Islet of Langerhans (tissue), 1 donor: ENCODE measurements around the gene CAMTA1.
"Not testable (repeated sequence)": the region's sequence is repeated elsewhere in the genome, so short reads cannot be mapped to it uniquely, and the experiment has no call there.

Source experiments
- FAIRE-seq: peaks from one replicate; lab custom pipeline; 2011; peaks lifted over from hg19 to GRCh38; lab: Jason Lieb, UNC

The CAMTA1 gene

DNA sequence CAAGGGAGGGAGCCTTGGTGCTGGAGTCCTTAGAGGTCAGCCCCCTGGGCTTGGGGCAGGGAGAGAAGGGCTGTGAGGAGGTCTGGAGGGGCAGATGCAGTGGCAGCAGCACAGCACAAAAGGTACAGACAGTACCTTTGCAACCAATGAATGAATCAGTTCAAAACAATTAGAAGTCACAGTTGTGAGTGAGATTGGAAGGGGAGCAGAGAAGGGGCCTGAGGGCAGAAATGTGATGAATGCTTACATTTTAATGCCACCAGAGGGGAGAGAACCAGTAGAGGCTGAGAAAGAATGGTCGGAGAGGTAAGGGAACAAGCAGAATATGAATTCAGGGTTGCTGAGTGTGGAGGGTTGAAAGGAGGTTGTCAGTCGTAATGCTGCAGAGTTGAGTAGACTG, 24.2 kb downstream of the CAMTA1 start:
- no peak for FAIRE-seq

DNA sequence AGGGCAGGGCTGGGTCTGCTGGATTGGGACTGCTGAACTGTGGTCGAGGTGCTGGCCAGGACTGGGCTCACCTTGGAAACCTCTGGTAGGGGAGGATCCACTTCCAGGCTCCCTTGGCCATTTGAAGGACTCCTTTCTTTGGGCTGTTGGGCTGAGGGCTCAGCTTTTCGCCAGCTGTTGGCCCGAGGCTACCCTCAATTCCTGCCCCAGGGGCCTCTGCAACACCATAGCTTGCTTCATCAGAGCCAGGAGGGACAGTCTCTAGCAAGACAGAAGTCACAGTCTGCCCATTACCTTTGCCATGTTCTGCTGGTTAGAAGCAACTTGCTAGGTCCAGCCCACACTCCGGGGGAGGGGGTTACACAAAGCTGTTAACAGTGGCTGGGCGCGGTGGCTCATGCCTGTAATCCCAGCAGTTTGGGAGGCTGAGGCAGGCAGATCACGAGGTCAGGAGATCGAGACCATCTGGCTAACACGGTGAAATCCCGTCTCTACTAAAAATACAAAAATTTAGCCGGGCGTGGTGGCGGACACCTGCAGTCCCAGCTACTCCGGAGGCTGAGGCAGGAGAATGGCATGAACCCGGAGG, 25.0 kb downstream of the CAMTA1 start:
- not testable (repeated sequence) for FAIRE-seq

DNA sequence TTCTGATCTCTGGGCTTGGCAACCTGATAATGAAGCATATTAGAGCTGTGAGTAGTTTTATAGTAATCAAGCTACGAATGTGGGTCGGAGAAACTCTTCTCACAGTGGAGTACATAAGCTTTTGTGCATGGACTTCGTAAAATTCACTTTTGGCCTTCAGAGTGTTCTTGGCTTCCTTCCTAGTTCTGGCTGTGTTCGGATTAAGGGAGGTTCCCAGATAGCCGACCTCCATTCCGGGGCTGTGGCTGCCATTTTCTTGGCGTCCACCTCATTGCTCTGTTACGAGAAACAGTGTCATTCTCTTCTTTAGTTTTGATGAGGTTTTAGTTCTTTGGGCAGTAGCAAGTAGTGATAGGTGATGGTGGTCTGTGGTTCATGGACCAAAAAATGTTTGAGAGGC, 26.3 kb downstream of the CAMTA1 start:
- no peak for FAIRE-seq

DNA sequence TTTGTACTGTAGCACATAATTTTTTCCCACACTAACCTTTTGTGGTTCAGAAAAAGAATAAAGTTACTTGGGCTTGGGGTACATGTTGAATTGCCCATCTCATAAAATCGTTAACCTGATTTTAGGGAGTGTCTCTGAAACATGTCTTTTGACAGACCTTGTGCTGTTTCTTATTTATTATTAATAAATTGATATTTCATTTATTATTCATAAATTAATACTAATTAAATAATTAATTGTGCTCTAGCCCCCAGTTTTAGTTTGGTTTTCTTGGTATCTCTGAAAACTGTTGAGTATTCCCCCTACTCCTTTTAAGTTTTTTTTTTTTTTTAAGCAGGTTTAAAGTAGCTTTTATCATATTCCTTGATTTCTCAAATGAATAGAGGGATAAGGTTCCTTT, 27.9 kb downstream of the CAMTA1 start:
- FAIRE-seq = no peak

DNA sequence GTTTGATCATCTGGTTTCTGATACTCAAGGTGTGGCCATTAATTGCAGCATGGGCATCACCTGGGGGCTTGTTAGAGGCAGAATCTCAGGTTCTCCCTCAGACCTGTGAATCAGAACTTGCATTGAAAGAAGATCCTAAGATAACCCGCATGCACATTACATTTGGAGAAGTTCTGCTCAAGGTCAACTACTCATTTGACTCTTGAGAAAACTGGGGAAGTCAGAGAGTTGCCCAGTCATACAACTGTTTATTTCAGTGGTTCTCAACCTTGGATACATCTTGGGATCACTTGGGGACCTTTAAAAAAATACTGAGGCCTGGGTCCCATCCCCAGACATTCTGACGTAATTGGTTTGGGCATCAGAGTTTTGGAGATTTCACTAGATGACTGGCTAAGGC, 30.5 kb downstream of the CAMTA1 start:
- FAIRE-seq = no peak

DNA sequence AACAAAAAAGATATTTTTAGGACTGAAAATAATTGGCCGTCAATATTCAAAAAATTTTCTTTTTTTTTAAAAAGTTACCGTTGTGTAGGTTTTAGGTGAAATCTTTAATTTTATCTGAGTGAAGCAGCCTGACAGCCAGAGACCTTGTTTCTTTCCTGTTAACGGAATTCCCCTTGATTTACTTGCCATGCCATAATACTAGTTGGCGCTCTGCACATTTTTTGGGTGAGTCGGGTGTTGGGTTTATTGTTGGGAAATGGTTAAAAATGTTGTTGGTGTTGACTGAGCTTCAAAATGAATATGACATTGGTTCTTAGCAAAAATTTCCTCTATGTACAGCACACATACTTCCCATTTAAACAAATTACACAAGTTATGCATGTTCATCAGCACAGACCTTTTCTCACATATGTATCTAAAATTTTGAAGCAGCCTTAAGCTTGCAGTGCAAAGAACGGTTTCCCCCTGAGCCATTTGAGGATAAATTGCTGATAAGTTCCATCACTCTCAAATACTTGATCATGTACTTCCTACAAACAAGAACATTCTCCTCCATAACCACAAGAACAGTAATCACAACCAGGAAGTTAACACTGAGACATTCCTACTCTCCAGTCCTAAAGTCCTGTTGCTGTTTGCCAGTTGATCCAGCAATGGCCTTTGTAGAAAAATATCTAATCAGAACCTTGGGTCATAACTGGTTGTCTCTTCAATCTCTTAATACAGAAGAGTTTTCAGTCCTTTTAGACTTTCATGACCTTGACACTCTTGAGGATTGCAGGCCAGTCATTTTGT, 34.2 kb downstream of the CAMTA1 start:
- FAIRE-seq = no peak

DNA sequence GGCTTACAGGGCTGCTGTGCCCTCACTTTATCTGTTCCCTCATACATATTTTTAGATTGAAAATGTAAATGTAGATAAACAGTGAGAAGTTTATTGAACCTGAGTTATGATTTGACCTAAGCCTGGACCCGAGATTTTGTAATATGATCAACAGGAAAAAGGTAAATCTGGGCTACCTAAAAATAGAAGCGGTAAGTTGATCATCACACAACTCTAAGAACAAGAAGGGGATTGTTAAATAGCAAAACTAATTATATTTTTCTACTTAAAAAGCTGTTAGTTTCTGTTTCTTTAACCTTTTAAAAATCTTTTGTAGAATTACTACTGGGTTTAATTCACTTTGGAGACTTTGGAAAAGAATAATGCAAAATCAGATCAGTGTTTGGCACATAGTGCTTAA, 35.6 kb downstream of the CAMTA1 start:
- peak; percentile 81 for FAIRE-seq

DNA sequence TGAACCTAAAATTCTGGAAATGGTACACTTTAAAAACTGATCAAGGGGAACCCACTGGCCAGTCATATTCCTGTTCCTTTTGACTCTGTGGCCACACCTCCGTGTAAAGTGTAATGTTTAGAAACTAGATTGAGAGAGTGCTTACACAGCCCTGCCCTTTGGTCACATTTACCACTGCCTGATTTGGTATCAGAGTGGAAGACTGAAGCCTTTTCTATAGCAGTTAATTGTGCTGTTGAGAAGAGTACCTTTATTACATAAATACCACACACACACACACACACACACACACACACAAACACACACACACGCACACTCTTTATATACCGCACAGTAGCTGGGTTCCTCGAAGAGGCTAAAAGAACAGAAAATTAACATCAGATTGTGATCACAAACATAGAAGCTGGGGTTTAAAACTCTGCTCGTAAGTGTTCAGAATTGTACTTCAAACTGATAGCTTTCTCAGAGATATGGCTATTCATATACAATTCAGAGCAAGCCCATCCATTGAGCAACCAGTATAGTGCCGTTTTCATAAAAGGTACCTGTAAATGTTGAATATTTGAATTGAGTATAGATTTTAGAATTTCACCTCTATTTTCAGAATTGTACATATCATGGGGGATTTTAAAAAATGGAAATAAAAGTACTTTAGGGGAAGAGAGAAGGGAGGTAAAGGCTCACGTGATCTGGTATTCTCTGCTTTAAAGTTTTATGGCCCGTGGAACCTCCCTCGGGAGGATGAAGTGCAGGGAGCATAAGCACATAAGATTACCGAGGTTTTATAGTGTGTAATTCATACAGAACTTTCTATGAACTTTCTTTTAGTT, 37.5 kb downstream of the CAMTA1 start:
- peak; percentile 94 for FAIRE-seq

DNA sequence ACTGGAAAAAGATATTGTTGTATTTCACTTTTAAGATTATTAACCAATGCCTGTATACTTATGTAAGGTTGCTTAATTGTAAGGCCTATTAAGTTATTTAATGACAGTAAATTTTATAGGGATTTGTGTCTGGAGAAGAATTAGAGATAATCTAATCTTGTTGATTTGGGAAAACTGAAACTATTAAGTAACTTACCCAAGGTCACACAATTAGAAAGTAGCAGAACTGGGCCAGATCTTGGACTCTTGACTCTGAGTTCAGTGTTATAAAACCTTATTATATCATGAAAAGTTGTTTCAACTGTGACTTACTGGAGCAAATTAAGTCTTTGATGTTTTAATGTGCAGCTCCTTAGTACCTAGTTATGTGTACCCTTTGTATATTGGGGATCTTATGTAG, 38.5 kb downstream of the CAMTA1 start:
- FAIRE-seq = no peak

DNA sequence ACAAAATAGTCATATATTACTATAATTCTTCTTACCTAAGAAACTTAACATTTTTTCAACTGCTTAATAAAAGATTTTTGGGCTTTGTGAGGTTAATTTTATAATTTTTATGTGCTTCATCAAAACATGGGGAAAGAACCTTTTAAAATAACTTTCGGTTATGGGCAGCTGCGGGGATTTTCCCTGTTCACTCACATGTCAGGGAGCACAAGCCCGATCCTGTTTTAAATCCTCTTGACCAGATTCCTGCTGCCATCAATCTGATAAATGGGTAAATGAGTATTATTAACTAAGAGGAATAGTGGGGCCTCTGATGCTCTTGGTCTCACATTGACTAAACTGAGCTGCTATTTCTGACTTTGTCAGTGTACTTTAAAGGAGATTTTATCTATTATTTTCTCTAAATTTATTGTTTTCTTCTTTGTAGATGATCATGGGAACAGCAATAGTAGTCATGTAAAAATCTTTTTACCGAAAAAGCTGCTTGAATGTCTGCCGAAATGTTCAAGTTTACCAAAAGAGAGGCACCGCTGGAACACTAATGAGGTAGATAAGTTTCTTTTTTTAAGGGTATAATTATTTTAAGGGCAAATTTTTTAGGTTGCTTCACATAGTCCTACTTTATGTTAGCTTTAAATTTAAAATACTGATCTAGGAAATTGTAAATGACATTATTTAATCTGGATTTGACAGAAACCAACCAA, 39.6 kb downstream of the CAMTA1 start:
- no peak for FAIRE-seq

DNA sequence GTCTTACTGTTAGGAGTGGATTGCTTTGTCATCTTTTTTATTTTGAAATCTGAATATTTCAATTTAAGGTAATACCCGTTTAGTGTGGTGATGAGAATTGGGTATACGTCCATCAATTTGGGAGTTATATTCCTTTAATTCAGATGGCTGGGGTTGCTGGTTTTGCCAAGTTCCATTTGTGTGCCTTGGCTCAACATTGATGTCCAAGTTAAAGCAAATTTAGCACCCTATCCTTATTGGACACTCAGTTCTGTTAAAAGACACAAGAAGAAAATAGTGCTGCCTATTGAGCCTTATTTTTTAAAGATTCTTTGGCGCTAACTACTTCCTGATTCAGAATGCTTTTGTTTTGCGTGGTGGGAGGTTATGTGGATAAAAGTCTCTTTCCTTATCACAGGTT, 40.6 kb downstream of the CAMTA1 start:
- FAIRE-seq = no peak

DNA sequence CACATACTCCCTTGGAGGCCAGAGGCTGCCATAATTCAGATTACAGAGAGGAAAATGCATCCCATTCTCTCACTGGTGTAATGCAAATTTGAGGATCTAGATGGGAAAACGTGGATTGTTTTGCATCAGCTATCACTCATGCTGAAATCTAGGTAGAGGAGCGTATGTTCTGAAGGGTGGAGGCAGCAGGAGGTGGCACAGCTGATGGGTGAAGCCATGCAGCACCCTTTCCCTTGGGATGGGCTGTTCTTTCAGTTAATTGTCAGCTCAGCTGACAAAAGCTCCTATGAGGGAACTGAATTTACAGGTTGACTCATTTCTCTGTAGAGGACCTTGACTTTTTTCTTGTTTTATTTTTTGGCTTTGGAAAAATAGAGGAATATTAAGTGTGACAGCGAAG, 41.8 kb downstream of the CAMTA1 start:
- FAIRE-seq = no peak

DNA sequence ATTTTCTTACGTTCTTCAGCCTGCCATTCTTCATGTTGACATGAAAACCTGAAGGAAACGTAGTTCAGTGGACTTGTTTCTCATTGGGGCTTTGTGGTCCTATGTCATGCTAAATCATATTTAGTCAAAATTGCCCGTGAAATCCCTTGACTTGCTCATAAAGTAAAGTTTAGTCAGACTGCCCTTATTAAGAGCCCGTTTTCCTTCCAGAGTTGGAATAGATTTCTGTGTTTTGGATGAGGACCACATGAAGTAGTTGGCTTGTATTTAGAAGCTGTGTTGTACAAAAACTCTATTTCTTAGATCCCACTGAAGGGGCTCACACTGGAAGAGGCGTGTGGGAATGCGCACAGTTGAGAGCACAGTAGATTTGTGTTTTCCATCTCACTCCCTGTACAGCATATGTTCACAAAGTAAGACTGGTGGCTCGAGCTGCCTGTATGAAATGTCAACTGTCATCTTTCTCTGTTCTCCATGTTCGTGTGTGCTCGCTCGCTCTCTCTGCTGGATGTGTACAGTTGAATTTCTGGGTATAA, 42.4 kb downstream of the CAMTA1 start:
- no peak for FAIRE-seq

DNA sequence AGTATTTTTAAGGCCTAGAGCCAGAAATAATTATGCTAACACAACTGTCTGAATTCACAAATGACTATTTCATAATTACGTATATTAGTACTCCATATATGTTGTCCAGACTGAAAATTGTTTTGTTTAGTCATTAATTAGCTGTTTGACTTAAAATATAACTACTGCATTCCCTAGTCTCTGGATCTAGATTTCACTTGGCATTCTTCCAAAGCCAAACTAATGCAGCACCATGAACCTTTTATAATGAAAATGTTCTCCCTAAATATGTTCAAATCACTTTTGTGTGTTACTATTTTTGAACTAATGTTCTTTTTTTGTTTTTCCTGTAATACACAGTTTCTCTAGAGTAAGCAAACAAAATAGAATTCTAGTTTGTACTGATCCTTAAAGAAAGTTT, 46.1 kb downstream of the CAMTA1 start:
- FAIRE-seq = peak; percentile 24

DNA sequence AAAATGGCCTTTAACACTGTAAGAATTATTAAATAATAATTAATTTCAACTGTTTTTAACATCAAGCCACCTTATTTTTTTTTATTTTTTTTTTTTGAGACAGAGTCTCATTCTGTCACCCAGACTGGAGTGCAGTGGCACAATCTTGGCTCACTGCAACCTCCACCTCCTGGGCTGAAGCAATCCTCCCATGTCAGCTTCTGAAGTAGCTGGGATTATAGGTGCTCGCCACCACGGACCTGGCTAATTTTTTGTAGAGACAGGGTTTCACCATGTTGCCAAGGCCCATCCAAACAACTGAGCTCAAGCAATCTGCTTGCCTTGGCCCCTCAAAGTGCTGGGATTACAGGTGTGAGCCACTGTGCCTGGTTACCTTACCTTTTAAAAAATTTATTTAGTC, 46.8 kb downstream of the CAMTA1 start:
- FAIRE-seq = not testable (repeated sequence)

DNA sequence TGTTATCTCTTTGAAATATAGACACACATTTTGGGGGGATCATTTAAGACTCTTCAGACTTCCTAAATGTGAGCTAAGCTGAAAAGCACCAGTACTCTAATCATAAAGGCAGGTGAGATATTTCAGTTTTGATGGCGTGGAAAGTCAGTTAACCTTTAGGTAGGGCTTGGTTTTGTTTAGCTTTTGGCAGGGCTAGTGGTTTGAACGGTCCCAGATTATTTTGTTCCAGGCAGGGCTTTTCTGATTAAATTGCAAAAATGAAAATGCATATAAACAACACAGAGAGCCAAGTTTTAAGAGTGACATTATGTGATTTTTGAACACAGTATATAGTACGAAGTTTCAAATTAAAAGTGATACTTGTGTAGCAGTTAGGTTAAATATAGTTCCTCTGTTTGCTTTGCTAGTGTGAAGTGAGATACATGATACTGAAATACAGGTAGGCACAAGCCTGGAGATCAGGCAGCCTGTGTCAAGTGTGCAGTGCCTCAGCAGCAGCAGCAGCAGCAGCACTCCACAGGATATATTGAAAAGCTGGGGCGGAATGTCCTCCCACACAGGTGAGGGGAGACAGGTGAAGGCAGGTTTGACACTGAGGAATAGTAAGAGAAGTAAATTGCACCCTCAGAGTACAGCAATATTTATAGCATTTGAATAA, 47.4 kb downstream of the CAMTA1 start:
- no peak for FAIRE-seq

DNA sequence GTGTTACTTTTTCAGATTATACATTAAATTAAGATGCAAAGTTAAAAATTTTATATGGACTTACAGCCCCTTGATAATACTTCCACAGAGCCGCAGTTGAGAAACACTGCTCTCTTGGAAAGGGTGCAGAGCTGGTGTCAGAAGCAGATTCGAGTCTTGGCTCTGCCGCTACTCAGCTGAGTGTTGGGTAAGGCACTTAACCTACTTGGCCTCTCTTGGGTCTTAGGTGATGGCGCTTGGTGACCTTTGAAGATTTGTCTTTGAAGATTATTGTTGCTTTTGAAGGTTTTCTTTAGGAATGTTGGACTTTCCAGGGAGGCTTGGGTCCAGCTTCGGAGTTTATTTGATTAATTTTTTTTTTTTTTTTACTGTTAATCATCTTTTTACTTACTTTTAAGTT, 48.5 kb downstream of the CAMTA1 start:
- FAIRE-seq = no peak

DNA sequence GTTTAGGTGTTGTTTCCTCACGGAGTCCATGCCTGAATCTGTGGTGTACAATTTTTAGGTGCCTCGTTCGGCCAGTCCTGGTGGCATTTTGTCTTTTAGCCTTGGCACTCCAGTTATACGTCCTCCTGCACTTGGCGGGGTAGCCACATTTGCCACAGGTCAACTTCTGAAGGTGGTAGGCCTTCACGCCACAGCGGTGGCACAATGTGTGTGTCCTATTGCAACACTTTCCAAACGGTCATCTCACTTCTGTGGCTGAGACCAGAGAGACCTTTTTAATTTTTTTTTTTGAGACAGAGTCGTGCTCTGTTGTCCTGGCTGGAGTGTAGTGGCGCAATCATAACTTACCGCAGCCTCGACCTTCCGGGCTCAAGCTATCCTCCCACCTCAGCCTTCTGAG, 49.1 kb downstream of the CAMTA1 start:
- no peak for FAIRE-seq

DNA sequence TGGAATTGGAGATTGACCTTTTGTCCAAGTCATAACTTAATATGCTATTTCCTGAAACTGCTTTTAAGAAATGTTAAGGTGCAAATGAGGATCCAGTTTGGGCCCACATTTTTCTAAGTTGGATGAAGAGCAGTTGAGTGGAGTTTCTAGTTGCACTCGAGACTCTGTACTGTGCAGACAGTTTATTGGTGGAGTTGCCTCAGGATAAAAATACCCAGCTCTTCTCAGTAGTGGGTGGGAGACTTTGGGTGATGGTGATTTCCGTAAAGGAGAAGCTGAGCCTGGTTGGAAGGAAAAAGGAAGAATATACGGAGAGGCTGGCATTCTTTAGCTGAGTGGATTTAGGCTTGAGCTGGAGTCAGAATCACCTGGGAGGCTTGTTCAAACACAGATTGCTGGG, 49.9 kb downstream of the CAMTA1 start:
- FAIRE-seq = no peak

DNA sequence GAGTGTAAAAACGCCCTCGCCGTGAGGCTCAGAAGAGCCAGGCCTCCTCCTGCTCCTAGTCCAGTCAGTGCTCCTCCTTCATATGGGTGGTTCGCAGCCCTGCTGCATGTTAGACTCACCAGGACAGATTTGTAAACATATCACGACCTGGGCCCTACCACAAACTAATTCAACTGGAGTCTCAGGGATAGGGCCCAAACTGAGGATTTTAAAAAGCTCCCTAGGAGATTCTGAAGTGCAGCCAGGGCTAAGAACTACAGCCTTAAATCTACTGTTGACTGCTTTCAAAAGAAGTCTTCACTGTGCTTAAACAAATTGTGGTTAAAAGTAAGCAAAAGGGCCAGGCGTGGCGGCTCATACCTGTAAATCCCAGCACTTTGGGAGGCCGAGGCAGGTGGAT, 57.0 kb downstream of the CAMTA1 start:
- no peak for FAIRE-seq

DNA sequence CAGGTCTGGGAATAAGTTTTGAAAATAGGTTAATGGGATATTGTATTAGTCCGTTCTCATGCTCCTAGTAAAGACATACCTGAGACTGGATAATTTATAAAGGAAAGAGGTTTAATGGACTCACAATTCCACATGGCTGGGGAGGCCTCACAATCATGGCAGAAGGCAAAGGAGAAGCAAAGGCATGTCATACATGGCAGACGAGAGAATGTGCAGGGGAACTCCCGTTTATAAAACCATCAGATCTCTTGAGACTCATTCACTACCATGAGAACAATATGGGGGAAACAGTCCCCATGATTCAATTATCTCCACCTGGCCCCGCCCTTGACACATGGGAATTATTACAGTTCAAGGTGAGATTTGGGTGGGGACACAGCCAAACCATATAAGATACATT, 60.5 kb downstream of the CAMTA1 start:
- FAIRE-seq = not testable (repeated sequence)

DNA sequence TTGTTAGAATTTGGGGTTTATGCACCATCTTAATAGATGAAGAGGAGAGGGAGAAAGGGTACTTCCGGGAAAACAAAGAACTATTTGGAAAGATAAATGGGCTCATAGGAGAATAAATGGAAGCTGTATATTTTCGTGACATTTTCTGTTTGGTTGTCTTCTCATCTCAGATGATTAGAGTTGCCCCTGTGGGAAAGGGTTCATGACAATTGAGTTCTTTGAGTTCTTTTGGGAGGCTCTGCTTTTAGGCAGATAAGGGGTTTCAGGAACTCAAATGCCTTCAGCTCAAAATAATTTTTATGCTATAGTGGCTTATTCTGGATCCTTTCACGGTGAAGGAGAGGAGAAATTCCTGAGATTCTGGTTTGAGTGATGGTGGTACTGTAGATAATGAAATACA, 63.6 kb downstream of the CAMTA1 start:
- no peak for FAIRE-seq
